HepG2 (cell line): ENCODE results near the gene OST4. TPM values are rescaled to one million over a fixed set of nuclear protein-coding genes. Genes with fewer than 3 reads are reported as not detected.

Source experiments
- CBX2 ChIP-seq, 2 experiments: fragments of 200-600 bp in 1 of 2; sonication (generic); formaldehyde crosslinking in 1 of 2; IDR thresholded peaks; 2 replicates each; pipeline versions ENCODE4 v1.7.0 to v1.8.1; 2018 to 2022; ENCODE audit warnings: low read depth in 2 of 2, low read length in 1 of 2, mild to moderate bottlenecking in 1 of 2, missing genetic modification reagents in 1 of 2
- CC2D1A ChIP-seq: sonication (generic); formaldehyde crosslinking; IDR thresholded peaks from 2 replicates; pipeline ENCODE4 v1.8.1; 2023; ENCODE audit warnings: mild to moderate bottlenecking, missing genetic modification reagents
- FOXA3 ChIP-seq: IDR thresholded peaks from 2 replicates; pipeline ENCODE4 v1.6.1; 2016; ENCODE audit warnings: missing genetic modification reagents, missing compliant biosample characterization
- IRX3 ChIP-seq: sonication (generic); formaldehyde crosslinking; IDR thresholded peaks from 2 replicates; pipeline ENCODE4 v1.8.1; 2023; ENCODE audit warnings: mild to moderate bottlenecking, low read depth, missing genetic modification reagents, borderline replicate concordance
- MLLT10 ChIP-seq: sonication (generic); formaldehyde crosslinking; IDR thresholded peaks from 2 replicates; pipeline ENCODE4 v1.4.0; 2020; ENCODE audit warnings: missing genetic modification reagents
- SALL1 ChIP-seq: sonication (generic); formaldehyde crosslinking; IDR thresholded peaks from 2 replicates; pipeline ENCODE4 v1.8.0; 2022; ENCODE audit warnings: mild to moderate bottlenecking, missing genetic modification reagents
- TCF7L2 ChIP-seq: IDR thresholded peaks from 2 replicates; pipeline ENCODE4 v1.6.1; 2011; ENCODE audit warnings: mild to moderate bottlenecking, low read depth, low read length, moderate library complexity
- TGIF2 ChIP-seq: IDR thresholded peaks from 2 replicates; pipeline ENCODE4 v1.6.1; 2016; ENCODE audit warnings: control low read depth, missing compliant biosample characterization
- ZNF431 ChIP-seq: sonication (generic); formaldehyde crosslinking; IDR thresholded peaks from 2 replicates; pipeline ENCODE4 v1.9.0; 2022; ENCODE audit warnings: missing genetic modification reagents, low read depth, mild to moderate bottlenecking, borderline replicate concordance
- ZNF660 ChIP-seq: sonication (generic); formaldehyde crosslinking; IDR thresholded peaks from 2 replicates; pipeline ENCODE4 v1.5.1; 2020; ENCODE audit warnings: mild to moderate bottlenecking, low read depth, missing genetic modification reagents, borderline replicate concordance
- ZNF678 ChIP-seq: sonication (generic); formaldehyde crosslinking; IDR thresholded peaks from 2 replicates; pipeline ENCODE4 v1.4.0; 2020; ENCODE audit warnings: mild to moderate bottlenecking, missing genetic modification reagents
- ZNF747 ChIP-seq: sonication (generic); formaldehyde crosslinking; IDR thresholded peaks from 2 replicates; pipeline ENCODE4 v1.8.1; 2023; ENCODE audit warnings: missing genetic modification reagents, mild to moderate bottlenecking, borderline replicate concordance
- polyA plus RNA-seq, 8 experiments: library from polyadenylated mRNA; depleted of rRNA in 3 of 8; stranded (reverse) in 7 of 8; unstranded in 1 of 8; fragments of >200 nt; fragmentation: Illumina TruSeq in 4 of 8; extraction: Trizol in 4 of 8; gene quantifications; 2 replicates each; pipeline versions ENCODE4 v1.2.1 to v1.2.3, GENCODE V29; 2011 to 2016; ENCODE audit warnings: low read depth in 4 of 8, missing spikeins in 1 of 8, mixed read lengths in 1 of 8; ENCODE audit not compliant: insufficient read depth in 1 of 8
- total RNA-seq, 5 experiments: library from RNA; depleted of rRNA; stranded (reverse); fragments of >200 nt; fragmentation: Illumina TruSeq; extraction: Trizol; gene quantifications; 2 replicates each; pipeline ENCODE4 v1.2.3, GENCODE V29; 2016; ENCODE audit warnings: low read depth in 1 of 5
- TF ChIP-seq, protein P1 (sequence below): sonication (generic); formaldehyde crosslinking; IDR thresholded peaks from 2 replicates; pipeline ENCODE4 v1.4.0; 2020; ENCODE audit warnings: mild to moderate bottlenecking, missing genetic modification reagents
- TF ChIP-seq, protein P2 (sequence below): IDR thresholded peaks from 2 replicates; pipeline ENCODE4 v1.6.1; 2012; ENCODE audit warnings: low read depth, low read length, improper control_type of control experiment
- TF ChIP-seq, protein P3 (sequence below): sonication (generic); formaldehyde crosslinking; IDR thresholded peaks from 2 replicates; pipeline ENCODE4 v1.8.1; 2023; ENCODE audit warnings: mild to moderate bottlenecking, missing genetic modification reagents
- TF ChIP-seq, protein P4 (sequence below): IDR thresholded peaks from 2 replicates; pipeline ENCODE4 v1.4.0; 2020; ENCODE audit warnings: mild to moderate bottlenecking, missing genetic modification reagents
- TF ChIP-seq, protein P5 (sequence below): IDR thresholded peaks from 2 replicates; pipeline ENCODE4 v1.6.1; 2018; ENCODE audit warnings: missing genetic modification reagents
- TF ChIP-seq, protein P6 (sequence below): sonication (generic); formaldehyde crosslinking; IDR thresholded peaks from 2 replicates; pipeline ENCODE4 v1.4.0; 2020; ENCODE audit warnings: missing genetic modification reagents, low read depth, mild to moderate bottlenecking, borderline replicate concordance

OST4 gene
- total and polyA plus RNA-seq, 2 of the 13 experiments (the other 11 are each of a cell fraction or from before 2014, with no cell fraction given): 498 to 584 TPM

DNA sequence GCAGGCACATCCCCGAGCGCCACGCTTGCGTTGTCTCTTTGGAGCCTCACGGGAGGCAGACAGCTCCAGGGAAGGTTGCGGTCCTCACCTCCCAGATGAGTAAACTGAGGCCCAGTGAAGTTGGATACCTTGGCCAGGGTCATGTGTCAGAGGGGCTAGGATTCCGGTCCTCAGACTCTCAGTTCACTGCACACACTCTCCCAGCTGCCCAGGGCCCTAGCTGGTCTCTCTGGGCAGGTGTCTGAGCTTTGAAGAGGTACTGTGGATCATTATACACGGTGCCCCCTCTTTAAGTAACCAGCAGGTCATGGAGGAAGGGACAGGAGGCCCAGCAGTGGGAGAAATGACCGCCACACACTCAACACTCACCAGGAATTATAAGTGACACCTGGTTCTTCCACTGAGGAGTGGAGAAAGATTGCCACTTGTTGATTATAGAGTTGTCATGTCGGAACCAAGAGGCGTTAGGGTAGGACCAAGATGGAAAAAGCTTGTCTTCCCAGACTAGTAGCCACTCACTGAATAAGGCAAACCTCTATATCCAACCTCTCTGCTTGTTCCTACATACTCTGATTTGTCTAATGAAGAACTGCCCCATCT lies 38.1 kb downstream of the OST4 start (continued):
- TF ChIP-seq ZNF747 (CRISPR knock-in tag) (peak; percentile 68; the same call in 1 of the 2 replicates), CBX2 (IDR thresholded peaks at IDR 0.05; ENCODE audit: low read depth, low read length) (no peak), CBX2 (CRISPR knock-in tag; IDR thresholded peaks at IDR 0.05; ENCODE audit: low read depth) (no peak), ZNF678 (0 out of 2 replicates have a peak, but pooled peaks have one; percentile 24), TGIF2 (CRISPR knock-in tag) (peak; percentile 43; the same call in 1 of the 2 replicates), TCF7L2 (no peak), ZNF660 (no peak), IRX3 (CRISPR knock-in tag) (no peak), FOXA3 (CRISPR knock-in tag) (no peak), ZNF431 (no peak), MLLT10 (no peak), CC2D1A (CRISPR knock-in tag) (no peak), SALL1 (CRISPR knock-in tag) (no peak)
- TF ChIP-seq, protein P1, sequence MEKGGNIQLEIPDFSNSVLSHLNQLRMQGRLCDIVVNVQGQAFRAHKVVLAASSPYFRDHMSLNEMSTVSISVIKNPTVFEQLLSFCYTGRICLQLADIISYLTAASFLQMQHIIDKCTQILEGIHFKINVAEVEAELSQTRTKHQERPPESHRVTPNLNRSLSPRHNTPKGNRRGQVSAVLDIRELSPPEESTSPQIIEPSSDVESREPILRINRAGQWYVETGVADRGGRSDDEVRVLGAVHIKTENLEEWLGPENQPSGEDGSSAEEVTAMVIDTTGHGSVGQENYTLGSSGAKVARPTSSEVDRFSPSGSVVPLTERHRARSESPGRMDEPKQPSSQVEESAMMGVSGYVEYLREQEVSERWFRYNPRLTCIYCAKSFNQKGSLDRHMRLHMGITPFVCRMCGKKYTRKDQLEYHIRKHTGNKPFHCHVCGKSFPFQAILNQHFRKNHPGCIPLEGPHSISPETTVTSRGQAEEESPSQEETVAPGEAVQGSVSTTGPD: no peak
- TF ChIP-seq, protein P2, sequence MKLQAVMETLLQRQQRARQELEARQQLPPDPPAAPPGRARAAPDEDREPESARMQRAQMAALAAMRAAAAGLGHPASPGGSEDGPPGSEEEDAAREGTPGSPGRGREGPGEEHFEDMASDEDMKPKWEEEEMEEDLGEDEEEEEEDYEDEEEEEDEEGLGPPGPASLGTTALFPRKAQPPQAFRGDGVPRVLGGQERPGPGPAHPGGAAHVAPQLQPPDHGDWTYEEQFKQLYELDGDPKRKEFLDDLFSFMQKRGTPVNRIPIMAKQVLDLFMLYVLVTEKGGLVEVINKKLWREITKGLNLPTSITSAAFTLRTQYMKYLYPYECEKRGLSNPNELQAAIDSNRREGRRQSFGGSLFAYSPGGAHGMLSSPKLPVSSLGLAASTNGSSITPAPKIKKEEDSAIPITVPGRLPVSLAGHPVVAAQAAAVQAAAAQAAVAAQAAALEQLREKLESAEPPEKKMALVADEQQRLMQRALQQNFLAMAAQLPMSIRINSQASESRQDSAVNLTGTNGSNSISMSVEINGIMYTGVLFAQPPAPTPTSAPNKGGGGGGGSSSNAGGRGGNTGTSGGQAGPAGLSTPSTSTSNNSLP: no peak
- TF ChIP-seq, protein P3, sequence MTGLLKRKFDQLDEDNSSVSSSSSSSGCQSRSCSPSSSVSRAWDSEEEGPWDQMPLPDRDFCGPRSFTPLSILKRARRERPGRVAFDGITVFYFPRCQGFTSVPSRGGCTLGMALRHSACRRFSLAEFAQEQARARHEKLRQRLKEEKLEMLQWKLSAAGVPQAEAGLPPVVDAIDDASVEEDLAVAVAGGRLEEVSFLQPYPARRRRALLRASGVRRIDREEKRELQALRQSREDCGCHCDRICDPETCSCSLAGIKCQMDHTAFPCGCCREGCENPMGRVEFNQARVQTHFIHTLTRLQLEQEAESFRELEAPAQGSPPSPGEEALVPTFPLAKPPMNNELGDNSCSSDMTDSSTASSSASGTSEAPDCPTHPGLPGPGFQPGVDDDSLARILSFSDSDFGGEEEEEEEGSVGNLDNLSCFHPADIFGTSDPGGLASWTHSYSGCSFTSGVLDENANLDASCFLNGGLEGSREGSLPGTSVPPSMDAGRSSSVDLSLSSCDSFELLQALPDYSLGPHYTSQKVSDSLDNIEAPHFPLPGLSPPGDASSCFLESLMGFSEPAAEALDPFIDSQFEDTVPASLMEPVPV (CRISPR knock-in tag): no peak
- TF ChIP-seq, protein P4, sequence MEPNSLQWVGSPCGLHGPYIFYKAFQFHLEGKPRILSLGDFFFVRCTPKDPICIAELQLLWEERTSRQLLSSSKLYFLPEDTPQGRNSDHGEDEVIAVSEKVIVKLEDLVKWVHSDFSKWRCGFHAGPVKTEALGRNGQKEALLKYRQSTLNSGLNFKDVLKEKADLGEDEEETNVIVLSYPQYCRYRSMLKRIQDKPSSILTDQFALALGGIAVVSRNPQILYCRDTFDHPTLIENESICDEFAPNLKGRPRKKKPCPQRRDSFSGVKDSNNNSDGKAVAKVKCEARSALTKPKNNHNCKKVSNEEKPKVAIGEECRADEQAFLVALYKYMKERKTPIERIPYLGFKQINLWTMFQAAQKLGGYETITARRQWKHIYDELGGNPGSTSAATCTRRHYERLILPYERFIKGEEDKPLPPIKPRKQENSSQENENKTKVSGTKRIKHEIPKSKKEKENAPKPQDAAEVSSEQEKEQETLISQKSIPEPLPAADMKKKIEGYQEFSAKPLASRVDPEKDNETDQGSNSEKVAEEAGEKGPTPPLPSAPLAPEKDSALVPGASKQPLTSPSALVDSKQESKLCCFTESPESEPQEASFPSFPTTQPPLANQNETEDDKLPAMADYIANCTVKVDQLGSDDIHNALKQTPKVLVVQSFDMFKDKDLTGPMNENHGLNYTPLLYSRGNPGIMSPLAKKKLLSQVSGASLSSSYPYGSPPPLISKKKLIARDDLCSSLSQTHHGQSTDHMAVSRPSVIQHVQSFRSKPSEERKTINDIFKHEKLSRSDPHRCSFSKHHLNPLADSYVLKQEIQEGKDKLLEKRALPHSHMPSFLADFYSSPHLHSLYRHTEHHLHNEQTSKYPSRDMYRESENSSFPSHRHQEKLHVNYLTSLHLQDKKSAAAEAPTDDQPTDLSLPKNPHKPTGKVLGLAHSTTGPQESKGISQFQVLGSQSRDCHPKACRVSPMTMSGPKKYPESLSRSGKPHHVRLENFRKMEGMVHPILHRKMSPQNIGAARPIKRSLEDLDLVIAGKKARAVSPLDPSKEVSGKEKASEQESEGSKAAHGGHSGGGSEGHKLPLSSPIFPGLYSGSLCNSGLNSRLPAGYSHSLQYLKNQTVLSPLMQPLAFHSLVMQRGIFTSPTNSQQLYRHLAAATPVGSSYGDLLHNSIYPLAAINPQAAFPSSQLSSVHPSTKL: no peak
- TF ChIP-seq, protein P5, sequence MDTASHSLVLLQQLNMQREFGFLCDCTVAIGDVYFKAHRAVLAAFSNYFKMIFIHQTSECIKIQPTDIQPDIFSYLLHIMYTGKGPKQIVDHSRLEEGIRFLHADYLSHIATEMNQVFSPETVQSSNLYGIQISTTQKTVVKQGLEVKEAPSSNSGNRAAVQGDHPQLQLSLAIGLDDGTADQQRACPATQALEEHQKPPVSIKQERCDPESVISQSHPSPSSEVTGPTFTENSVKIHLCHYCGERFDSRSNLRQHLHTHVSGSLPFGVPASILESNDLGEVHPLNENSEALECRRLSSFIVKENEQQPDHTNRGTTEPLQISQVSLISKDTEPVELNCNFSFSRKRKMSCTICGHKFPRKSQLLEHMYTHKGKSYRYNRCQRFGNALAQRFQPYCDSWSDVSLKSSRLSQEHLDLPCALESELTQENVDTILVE: no peak
- TF ChIP-seq, protein P6, sequence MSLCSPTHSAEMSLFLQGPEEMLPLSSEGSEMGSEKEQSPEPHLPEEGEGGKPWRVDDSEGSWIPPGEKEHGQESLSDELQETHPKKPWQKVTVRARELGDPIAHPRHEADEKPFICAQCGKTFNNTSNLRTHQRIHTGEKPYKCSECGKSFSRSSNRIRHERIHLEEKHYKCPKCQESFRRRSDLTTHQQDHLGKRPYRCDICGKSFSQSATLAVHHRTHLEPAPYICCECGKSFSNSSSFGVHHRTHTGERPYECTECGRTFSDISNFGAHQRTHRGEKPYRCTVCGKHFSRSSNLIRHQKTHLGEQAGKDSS (CRISPR knock-in tag): no peak
